Trophoblast cell (in vitro differentiated cells and primary cell): ENCODE data around the gene FBXO42.

Experiments
- DNase-seq, 2 donors: peaks; one replicate each; pipeline ENCODE4 v3.0.0-alpha.2; 2016
- H2AFZ ChIP-seq: 2 replicates; pipeline ENCODE4 v1.6.1; 2013; ENCODE audit warnings: low read length, moderate library complexity, mild to moderate bottlenecking; ENCODE audit not compliant: insufficient read depth, poor library complexity
- H2AK5ac ChIP-seq: 2 replicates; pipeline ENCODE4 v1.6.1; 2013; ENCODE audit warnings: mild to moderate bottlenecking, low read length
- H2BK120ac ChIP-seq: 2 replicates; pipeline ENCODE4 v1.6.1; 2013; ENCODE audit warnings: low read length, mild to moderate bottlenecking, moderate library complexity; ENCODE audit not compliant: insufficient read depth, poor library complexity
- H2BK12ac ChIP-seq: 2 replicates; pipeline ENCODE4 v1.6.1; 2013; ENCODE audit warnings: mild to moderate bottlenecking, low read length, moderate library complexity
- H2BK5ac ChIP-seq: 2 replicates; pipeline ENCODE4 v1.6.1; 2013; ENCODE audit warnings: low read length, low read depth, moderate library complexity, mild to moderate bottlenecking; ENCODE audit not compliant: poor library complexity
- H3K14ac ChIP-seq: 2 replicates; pipeline ENCODE4 v1.6.1; 2013; ENCODE audit warnings: mild to moderate bottlenecking, low read length
- H3K18ac ChIP-seq: 2 replicates; pipeline ENCODE4 v1.6.1; 2013; ENCODE audit warnings: mild to moderate bottlenecking, low read length
- H3K23ac ChIP-seq: 2 replicates; pipeline ENCODE4 v1.6.1; 2013; ENCODE audit warnings: low read length
- H3K27ac ChIP-seq: 2 replicates; pipeline ENCODE4 v1.5.1; 2013; ENCODE audit warnings: low read depth, mild to moderate bottlenecking, inconsistent platforms, low read length, moderate library complexity
- H3K27me3 ChIP-seq: 2 replicates; pipeline ENCODE4 v1.6.1; 2013; ENCODE audit warnings: inconsistent platforms, mild to moderate bottlenecking, low read length, moderate library complexity; ENCODE audit not compliant: insufficient read depth
- H3K36me3 ChIP-seq, 2 experiments: 1 replicate in 1 of 2; 2 replicates in 1 of 2; pipeline ENCODE4 v1.6.1; 2013; ENCODE audit warnings: low read length in 2 of 2, mild to moderate bottlenecking in 2 of 2, moderate library complexity in 1 of 2; ENCODE audit not compliant: insufficient read depth in 2 of 2, control insufficient read depth in 1 of 2
- H3K4ac ChIP-seq: 2 replicates; pipeline ENCODE4 v1.6.1; 2013; ENCODE audit warnings: low read depth, mild to moderate bottlenecking, low read length, moderate library complexity
- H3K4me1 ChIP-seq, 2 experiments: 1 replicate in 1 of 2; 2 replicates in 1 of 2; pipeline ENCODE4 v1.6.1; 2013; ENCODE audit warnings: low read length in 2 of 2, mild to moderate bottlenecking in 2 of 2, moderate library complexity in 1 of 2; ENCODE audit not compliant: insufficient read depth in 2 of 2, control insufficient read depth in 1 of 2
- H3K4me2 ChIP-seq: 2 replicates; pipeline ENCODE4 v1.6.1; 2013; ENCODE audit warnings: inconsistent platforms, mild to moderate bottlenecking, low read length, moderate library complexity
- H3K4me3 ChIP-seq: 2 replicates; pipeline ENCODE4 v1.5.1; 2013; ENCODE audit warnings: mild to moderate bottlenecking, low read depth, low read length, inconsistent platforms
- H3K79me1 ChIP-seq: one replicate; pipeline ENCODE4 v1.6.1; 2013; ENCODE audit warnings: low read length
- H3K79me2 ChIP-seq: 2 replicates; pipeline ENCODE4 v1.6.1; 2013; ENCODE audit warnings: low read length, mild to moderate bottlenecking; ENCODE audit not compliant: control insufficient read depth, insufficient read depth, poor library complexity
- H3K9ac ChIP-seq: 2 replicates; pipeline ENCODE4 v1.6.1; 2013; ENCODE audit warnings: mild to moderate bottlenecking, low read length
- H3K9me3 ChIP-seq: 2 replicates; pipeline ENCODE4 v1.6.1; 2013; ENCODE audit warnings: low read depth, mild to moderate bottlenecking, control low read depth, inconsistent platforms, low read length; ENCODE audit not compliant: insufficient read depth
- H4K12ac ChIP-seq: 2 replicates; pipeline ENCODE4 v1.6.1; 2013; ENCODE audit warnings: low read depth, mild to moderate bottlenecking, low read length, moderate library complexity
- H4K8ac ChIP-seq: 2 replicates; pipeline ENCODE4 v1.6.1; 2013; ENCODE audit warnings: low read depth, mild to moderate bottlenecking, low read length, moderate library complexity
- H4K91ac ChIP-seq: one replicate; pipeline ENCODE4 v1.6.1; 2013; ENCODE audit warnings: low read depth, mild to moderate bottlenecking, low read length, moderate library complexity
- WGBS: extraction: QIAGEN DNeasy Blood & Tissue Kit; methylation state at CpG from one replicate; pipeline ENCODE4 v1.1.7; 2013; ENCODE audit warnings: missing lambda C conversion rate; ENCODE audit not compliant: insufficient read length, insufficient coverage; ENCODE audit errors: extremely low coverage; 5-methylcytosine and 5-hydroxymethylcytosine counted together

Gene FBXO42

DNA sequence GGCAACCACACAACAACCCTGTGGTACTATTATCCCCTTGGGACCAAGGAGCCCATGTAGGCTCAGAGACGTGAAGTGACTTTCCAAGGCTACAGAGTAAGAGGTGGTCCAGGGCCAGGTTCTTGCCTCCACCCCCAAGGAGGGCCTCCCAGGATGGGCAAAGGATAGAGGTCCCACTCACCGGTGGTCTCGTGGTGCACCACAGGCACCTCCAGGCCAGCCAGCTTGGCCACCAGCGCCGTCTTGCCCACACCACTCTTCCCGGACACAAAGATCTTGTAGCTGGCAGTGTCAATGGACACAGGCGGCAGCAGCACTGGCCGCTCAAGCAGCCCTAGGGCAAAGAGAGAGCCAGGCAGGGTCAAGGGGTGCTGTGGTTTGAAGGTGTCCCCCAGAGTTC lies 118.8 kb downstream of the FBXO42 start:
- H2AFZ ChIP-seq: no peak overlapping the region
- WGBS: no CpG with 5 or more reads among the region's 8 CpGs
- H4K91ac ChIP-seq: no peak overlapping the region
- H3K79me2 ChIP-seq: peaks cover 1% of the 10 kb centered on the region
- H2BK120ac ChIP-seq: no peak overlapping the region
- H3K27me3 ChIP-seq: peaks cover 3% of the 10 kb centered on the region
- no peak overlapping the region for H4K12ac ChIP-seq
- H3K4ac ChIP-seq: no peak overlapping the region
- DNase-seq: no peak
- H2AK5ac ChIP-seq: no peak overlapping the region
- no peak overlapping the region for H3K9ac ChIP-seq
- no peak overlapping the region for H3K4me2 ChIP-seq
- H3K4me1 ChIP-seq: peaks cover 0 to 6% of the 10 kb centered on the region in 2 experiments
- H3K18ac ChIP-seq: no peak overlapping the region
- no peak overlapping the region for H4K8ac ChIP-seq
- H3K14ac ChIP-seq: no peak overlapping the region
- no peak overlapping the region for H3K27ac ChIP-seq
- no peaks in the 10 kb centered on the region for H3K79me1 ChIP-seq
- no peak overlapping the region for H3K23ac ChIP-seq
- H3K4me3 ChIP-seq: no peak overlapping the region
- no peak overlapping the region for H2BK5ac ChIP-seq
- H2BK12ac ChIP-seq: no peak overlapping the region
- H3K36me3 ChIP-seq: peaks cover 0 to 2% of the 10 kb centered on the region in 2 experiments
- H3K9me3 ChIP-seq: peaks cover 2% of the 10 kb centered on the region

GRCh38 chr1:16232316-16232710 lies 120.0 kb downstream of the FBXO42 start:
- Histone ChIP-seq H3K36me3 (peaks cover 0 to 2% of the 10 kb centered on the region in 2 experiments), H3K27me3 (peaks cover 15% of the 10 kb centered on the region), H2BK5ac (no peak overlapping the region), H3K4me1 (peaks cover 0 to 6% of the 10 kb centered on the region in 2 experiments), H4K12ac (no peak overlapping the region), H2BK12ac (no peak overlapping the region), H3K79me1 (no peaks in the 10 kb centered on the region), H4K8ac (no peak overlapping the region), H3K18ac (no peak overlapping the region), H4K91ac (no peak overlapping the region), H3K23ac (no peak overlapping the region), H3K27ac (no peak overlapping the region), H3K4ac (no peak overlapping the region), H3K9ac (no peak overlapping the region), H2BK120ac (no peak overlapping the region), H2AK5ac (no peak overlapping the region), H3K4me2 (no peak overlapping the region), H3K79me2 (peaks cover 1% of the 10 kb centered on the region), H3K14ac (no peak overlapping the region), H2AFZ (no peak overlapping the region), H3K9me3 (peaks cover 6% of the 10 kb centered on the region), H3K4me3 (no peak overlapping the region)
- no CpG with 5 or more reads among the region's 5 CpGs for WGBS
- no peak for DNase-seq

DNA sequence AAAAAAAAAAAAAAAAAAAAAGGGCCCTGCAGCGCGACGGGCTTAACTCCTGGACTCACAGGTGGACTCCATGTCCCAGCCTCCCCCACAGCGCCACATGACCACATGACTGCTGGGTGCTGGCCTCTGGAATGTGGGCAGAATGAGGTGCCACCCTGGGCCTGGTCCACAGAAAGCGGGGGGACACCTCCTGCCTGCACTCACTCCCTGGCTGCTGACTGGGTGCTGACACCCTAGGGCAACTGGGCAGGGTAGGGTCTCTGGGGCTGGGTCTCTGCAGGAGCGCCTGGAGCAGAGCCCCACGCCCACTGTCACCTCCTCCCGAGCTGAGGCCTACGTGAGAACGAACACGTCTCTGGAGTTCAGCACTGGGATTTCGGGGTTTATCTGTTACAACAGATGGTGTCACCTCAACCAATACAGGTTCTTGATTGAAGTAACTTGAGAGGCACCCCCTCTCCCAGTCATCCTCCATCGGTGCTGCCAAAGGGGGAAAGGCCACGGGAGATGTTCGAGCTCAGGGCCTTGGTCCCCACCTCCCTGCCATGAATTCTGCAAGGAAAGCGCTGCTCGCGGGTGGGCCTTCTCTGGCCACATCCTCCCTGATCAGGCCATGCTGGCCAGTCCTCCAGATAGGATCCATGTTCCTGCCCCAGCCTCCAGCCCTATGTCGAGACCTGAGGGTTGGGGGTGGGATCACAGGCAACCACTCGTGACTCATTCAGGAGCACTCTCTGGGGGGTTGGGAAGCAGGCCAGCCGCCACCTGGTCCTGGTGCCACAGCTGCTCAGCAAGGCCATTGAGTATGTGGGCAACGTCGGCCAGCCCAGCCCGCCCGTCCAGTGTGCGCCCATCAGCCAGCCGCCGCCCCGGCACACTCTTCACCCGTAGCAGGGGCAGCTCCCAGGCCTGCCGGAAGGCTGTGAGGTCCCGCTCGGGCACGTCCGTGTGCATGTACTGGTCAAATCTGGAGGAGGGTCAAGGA lies 120.7 kb downstream of the FBXO42 start:
- Histone ChIP-seq H3K79me2 (no peaks in the 10 kb centered on the region), H2AK5ac (no peak overlapping the region), H3K36me3 (peaks cover 0 to 2% of the 10 kb centered on the region in 2 experiments), H3K27me3 (peaks cover 21% of the 10 kb centered on the region), H4K91ac (no peak overlapping the region), H2AFZ (no peak overlapping the region), H3K14ac (no peak overlapping the region), H4K12ac (no peak overlapping the region), H3K79me1 (no peaks in the 10 kb centered on the region), H3K23ac (no peak overlapping the region), H2BK5ac (no peak overlapping the region), H3K4ac (no peak overlapping the region), H3K4me3 (no peak overlapping the region), H4K8ac (no peak overlapping the region), H3K18ac (no peak overlapping the region), H2BK12ac (no peak overlapping the region), H3K9me3 (peaks cover 7% of the 10 kb centered on the region), H3K4me1 (peaks cover 0 to 8% of the 10 kb centered on the region in 2 experiments), H3K9ac (no peak overlapping the region), H3K4me2 (no peak overlapping the region), H3K27ac (no peak overlapping the region), H2BK120ac (no peak overlapping the region)
- no peak for DNase-seq
- no CpG with 5 or more reads among the region's 35 CpGs for WGBS

GRCh38 chr1:16230744-16231143 lies 121.5 kb downstream of the FBXO42 start:
- no peak overlapping the region for H2AFZ ChIP-seq
- no peak overlapping the region for H4K12ac ChIP-seq
- no peak overlapping the region for H4K8ac ChIP-seq
- DNase-seq: no peak
- H3K4me3 ChIP-seq: no peak overlapping the region
- H3K27me3 ChIP-seq: peaks cover 29% of the 10 kb centered on the region
- no CpG with 5 or more reads among the region's 13 CpGs for WGBS
- no peak overlapping the region for H3K27ac ChIP-seq
- no peak overlapping the region for H2BK120ac ChIP-seq
- no peak overlapping the region for H2AK5ac ChIP-seq
- no peak overlapping the region for H4K91ac ChIP-seq
- H3K36me3 ChIP-seq: peaks cover 0 to 2% of the 10 kb centered on the region in 2 experiments
- H3K79me2 ChIP-seq: no peaks in the 10 kb centered on the region
- no peak overlapping the region for H3K4me2 ChIP-seq
- H2BK5ac ChIP-seq: no peak overlapping the region
- H2BK12ac ChIP-seq: no peak overlapping the region
- peaks cover 11% of the 10 kb centered on the region for H3K9me3 ChIP-seq
- no peak overlapping the region for H3K9ac ChIP-seq
- H3K79me1 ChIP-seq: no peaks in the 10 kb centered on the region
- H3K4ac ChIP-seq: no peak overlapping the region
- peaks cover 0 to 5% of the 10 kb centered on the region in 2 experiments for H3K4me1 ChIP-seq
- no peak overlapping the region for H3K18ac ChIP-seq
- no peak overlapping the region for H3K23ac ChIP-seq
- no peak overlapping the region for H3K14ac ChIP-seq
